Suprapubic skin (tissue), 4 donors: Measurements from ENCODE around the gene PLEKHH1. TPM values are rescaled to one million over a fixed set of nuclear protein-coding genes. Genes with fewer than 3 reads are reported as not detected.

Source experiments
- DNase-seq, 2 donors: peaks; one replicate each; pipeline ENCODE4 v3.0.0-alpha.2; 2019; ENCODE audit warnings: low spot score in 2 of 2
- H3K27ac ChIP-seq: fragments of 200-600 bp; sonication (generic); one replicate; pipeline ENCODE4 v1.5.1; 2019
- H3K27me3 ChIP-seq: fragments of 200-600 bp; sonication (generic); one replicate; pipeline ENCODE4 v1.5.1; 2019
- H3K36me3 ChIP-seq: fragments of 200-600 bp; sonication (generic); one replicate; pipeline ENCODE4 v1.5.1; 2019
- H3K4me1 ChIP-seq: fragments of 200-600 bp; sonication (generic); one replicate; pipeline ENCODE4 v1.5.1; 2019
- H3K4me3 ChIP-seq: fragments of 200-600 bp; sonication (generic); one replicate; pipeline ENCODE4 v1.5.1; 2019; ENCODE audit warnings: mild to moderate bottlenecking
- H3K9me3 ChIP-seq: fragments of 200-600 bp; sonication (generic); one replicate; pipeline ENCODE4 v1.5.1; 2019
- CTCF ChIP-seq, 2 donors: fragments of 200-600 bp in 1 of 2; fragments of 450-650 bp in 1 of 2; sonication (generic) in 1 of 2; IDR thresholded peaks; one replicate each; pipeline ENCODE4 v1.5.1; 2016 to 2019; ENCODE audit warnings: antibody characterized with exemption in 2 of 2, mild to moderate bottlenecking in 1 of 2, moderate library complexity in 1 of 2
- EP300 ChIP-seq: sonication (generic); formaldehyde crosslinking; IDR thresholded peaks from one replicate; pipeline ENCODE4 v1.6.1; 2017; ENCODE audit warnings: antibody characterized with exemption
- POLR2A ChIP-seq, 2 donors: fragments of 450-650 bp; IDR thresholded peaks; one replicate each; pipeline ENCODE4 v1.6.1; 2017; ENCODE audit warnings: antibody characterized with exemption in 2 of 2, mild to moderate bottlenecking in 2 of 2, moderate library complexity in 2 of 2
- POLR2AphosphoS5 ChIP-seq, 3 donors: sonication (generic); formaldehyde crosslinking; IDR thresholded peaks; one replicate each; pipeline ENCODE4 v1.6.1; 2017; ENCODE audit warnings: antibody characterized with exemption in 3 of 3
- WGBS: methylation state at CpG from one replicate; pipeline ENCODE4 v1.1.5; 2018; 5-methylcytosine and 5-hydroxymethylcytosine counted together
- total RNA-seq, 4 donors: library from RNA; depleted of rRNA; stranded (reverse); fragments of >200 nt; gene quantifications; one replicate each; pipeline ENCODE4 v1.1.0, GENCODE V29; 2016

The PLEKHH1 gene
- total RNA-seq, 4 donors from 2014 or later = 15.3 to 75.6 (median 23.7) TPM

GRCh38 chr14:67579040-67579439, 46.0 kb downstream of the PLEKHH1 start:
- Histone ChIP-seq H3K9me3 (no peaks in the 10 kb centered on the region), H3K4me1 (no peaks in the 10 kb centered on the region), H3K4me3 (no peak overlapping the region), H3K27me3 (no peaks in the 10 kb centered on the region), H3K27ac (no peak overlapping the region), H3K36me3 (peaks cover 18% of the 10 kb centered on the region)
- TF ChIP-seq POLR2A (IDR thresholded peaks at IDR 0.05) (no peak), EP300 (no peak), CTCF (IDR thresholded peaks at IDR 0.05) (no peak), POLR2AphosphoS5 (IDR thresholded peaks at IDR 0.05) (no peak)
- DNase-seq = peak; percentile 44 to 62
- 88% methylated on average over 15 of the region's 15 CpGs for WGBS

GRCh38 chr14:67579636-67580035, 46.5 kb downstream of the PLEKHH1 start:
- Histone ChIP-seq H3K36me3 (peaks cover 16% of the 10 kb centered on the region), H3K27ac (no peak overlapping the region), H3K9me3 (no peaks in the 10 kb centered on the region), H3K27me3 (no peaks in the 10 kb centered on the region), H3K4me3 (no peak overlapping the region), H3K4me1 (no peaks in the 10 kb centered on the region)
- WGBS = 91% methylated on average over 7 of the region's 7 CpGs
- TF ChIP-seq POLR2A (IDR thresholded peaks at IDR 0.05) (no peak), EP300 (no peak)
- DNase-seq = peak in 1 of 2 donors; percentile 45

- TF ChIP-seq POLR2AphosphoS5 (IDR thresholded peaks at IDR 0.05) = no peak
- TF ChIP-seq POLR2A (IDR thresholded peaks at IDR 0.05) = no peak
- no peak for TF ChIP-seq CTCF (IDR thresholded peaks at IDR 0.05)
- TF ChIP-seq EP300 = no peak
- H3K4me1 ChIP-seq = no peaks in the 10 kb centered on the region
- DNase-seq = peak; percentile 45 to 71
- H3K27me3 ChIP-seq = no peaks in the 10 kb centered on the region
- H3K4me3 ChIP-seq = no peak overlapping the region
- peaks cover 21% of the 10 kb centered on the region for H3K36me3 ChIP-seq
- H3K27ac ChIP-seq = no peak overlapping the region
- WGBS = 78% methylated on average over 11 of the region's 11 CpGs
- no peaks in the 10 kb centered on the region for H3K9me3 ChIP-seq
These were observed 47.5 kb downstream of the PLEKHH1 start for GRCh38 chr14:67580336-67581171.

GRCh38 chr14:67581643-67582042, 48.6 kb downstream of the PLEKHH1 start:
- DNase-seq = no peak
- Histone ChIP-seq H3K36me3 (peaks cover 28% of the 10 kb centered on the region), H3K4me3 (no peak overlapping the region), H3K27me3 (no peaks in the 10 kb centered on the region), H3K4me1 (no peaks in the 10 kb centered on the region), H3K27ac (no peak overlapping the region), H3K9me3 (no peaks in the 10 kb centered on the region)
- WGBS = 92% methylated on average over 1 of the region's 1 CpG
- TF ChIP-seq EP300 = no peak
- no peak for TF ChIP-seq POLR2AphosphoS5 (IDR thresholded peaks at IDR 0.05)
- no peak for TF ChIP-seq CTCF (IDR thresholded peaks at IDR 0.05)
- no peak for TF ChIP-seq POLR2A (IDR thresholded peaks at IDR 0.05)

- 70% methylated on average over 7 of the region's 7 CpGs for WGBS
- TF ChIP-seq EP300 = no peak
- TF ChIP-seq POLR2A (IDR thresholded peaks at IDR 0.05) = no peak
- no peak for TF ChIP-seq CTCF (IDR thresholded peaks at IDR 0.05)
- TF ChIP-seq POLR2AphosphoS5 (IDR thresholded peaks at IDR 0.05) = no peak
- DNase-seq = no peak
- H3K36me3 ChIP-seq = peaks cover 32% of the 10 kb centered on the region
- no peaks in the 10 kb centered on the region for H3K27me3 ChIP-seq
- H3K4me1 ChIP-seq = no peaks in the 10 kb centered on the region
- H3K27ac ChIP-seq = no peak overlapping the region
- no peaks in the 10 kb centered on the region for H3K9me3 ChIP-seq
- H3K4me3 ChIP-seq = no peak overlapping the region
These were observed 49.0 kb downstream of the PLEKHH1 start for GRCh38 chr14:67582061-67582460.
